Panc1 (cell line): ENCODE results near the gene PLEKHO2.

ENCODE experiments used
- SIN3A ChIP-seq: IDR thresholded peaks from 2 replicates; pipeline ENCODE4 v1.6.1; 2012; ENCODE audit warnings: low read depth, mild to moderate bottlenecking, low read length, moderate library complexity, borderline replicate concordance; ENCODE audit not compliant: insufficient read depth
- TCF7L2 ChIP-seq: IDR thresholded peaks from 2 replicates; pipeline ENCODE4 v1.6.1; 2011; ENCODE audit warnings: mild to moderate bottlenecking, low read depth, low read length, inconsistent platforms
- TF ChIP-seq, protein P1 (sequence below): fragments of 450-650 bp; IDR thresholded peaks from 2 replicates; pipeline ENCODE4 v1.5.1; 2017; ENCODE audit warnings: mild to moderate bottlenecking
- TF ChIP-seq, protein P2 (sequence below), 2 experiments: IDR thresholded peaks; 2 replicates each; pipeline ENCODE4 v1.6.1; 2011 to 2012; ENCODE audit warnings: low read depth in 2 of 2, control low read depth in 1 of 2, low read length in 1 of 2, mild to moderate bottlenecking in 1 of 2, moderate library complexity in 1 of 2; ENCODE audit not compliant: insufficient read depth in 1 of 2

DNA sequence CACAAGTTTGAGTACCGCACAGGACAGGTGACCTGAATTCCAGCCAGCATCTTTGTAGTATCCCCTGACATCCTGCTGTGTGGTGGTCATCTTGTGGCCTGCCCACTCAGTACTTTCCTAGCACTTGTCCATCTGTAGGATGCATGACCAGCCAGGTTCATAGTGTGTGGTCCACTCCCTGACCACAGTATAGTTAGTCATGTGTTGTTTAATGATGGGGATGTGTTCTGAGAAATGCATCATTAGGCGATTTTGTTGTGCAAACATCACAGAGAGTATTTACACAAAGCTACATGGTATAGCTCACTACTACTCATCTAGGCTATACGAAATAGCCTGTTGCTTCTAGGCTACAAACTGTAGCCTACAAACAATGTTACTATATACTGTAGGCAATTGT lies 49.4 kb upstream of the PLEKHO2 start:
- TF ChIP-seq, protein P1, sequence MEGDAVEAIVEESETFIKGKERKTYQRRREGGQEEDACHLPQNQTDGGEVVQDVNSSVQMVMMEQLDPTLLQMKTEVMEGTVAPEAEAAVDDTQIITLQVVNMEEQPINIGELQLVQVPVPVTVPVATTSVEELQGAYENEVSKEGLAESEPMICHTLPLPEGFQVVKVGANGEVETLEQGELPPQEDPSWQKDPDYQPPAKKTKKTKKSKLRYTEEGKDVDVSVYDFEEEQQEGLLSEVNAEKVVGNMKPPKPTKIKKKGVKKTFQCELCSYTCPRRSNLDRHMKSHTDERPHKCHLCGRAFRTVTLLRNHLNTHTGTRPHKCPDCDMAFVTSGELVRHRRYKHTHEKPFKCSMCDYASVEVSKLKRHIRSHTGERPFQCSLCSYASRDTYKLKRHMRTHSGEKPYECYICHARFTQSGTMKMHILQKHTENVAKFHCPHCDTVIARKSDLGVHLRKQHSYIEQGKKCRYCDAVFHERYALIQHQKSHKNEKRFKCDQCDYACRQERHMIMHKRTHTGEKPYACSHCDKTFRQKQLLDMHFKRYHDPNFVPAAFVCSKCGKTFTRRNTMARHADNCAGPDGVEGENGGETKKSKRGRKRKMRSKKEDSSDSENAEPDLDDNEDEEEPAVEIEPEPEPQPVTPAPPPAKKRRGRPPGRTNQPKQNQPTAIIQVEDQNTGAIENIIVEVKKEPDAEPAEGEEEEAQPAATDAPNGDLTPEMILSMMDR = no peak
- no peak for TF ChIP-seq SIN3A
- TF ChIP-seq, protein P2, sequence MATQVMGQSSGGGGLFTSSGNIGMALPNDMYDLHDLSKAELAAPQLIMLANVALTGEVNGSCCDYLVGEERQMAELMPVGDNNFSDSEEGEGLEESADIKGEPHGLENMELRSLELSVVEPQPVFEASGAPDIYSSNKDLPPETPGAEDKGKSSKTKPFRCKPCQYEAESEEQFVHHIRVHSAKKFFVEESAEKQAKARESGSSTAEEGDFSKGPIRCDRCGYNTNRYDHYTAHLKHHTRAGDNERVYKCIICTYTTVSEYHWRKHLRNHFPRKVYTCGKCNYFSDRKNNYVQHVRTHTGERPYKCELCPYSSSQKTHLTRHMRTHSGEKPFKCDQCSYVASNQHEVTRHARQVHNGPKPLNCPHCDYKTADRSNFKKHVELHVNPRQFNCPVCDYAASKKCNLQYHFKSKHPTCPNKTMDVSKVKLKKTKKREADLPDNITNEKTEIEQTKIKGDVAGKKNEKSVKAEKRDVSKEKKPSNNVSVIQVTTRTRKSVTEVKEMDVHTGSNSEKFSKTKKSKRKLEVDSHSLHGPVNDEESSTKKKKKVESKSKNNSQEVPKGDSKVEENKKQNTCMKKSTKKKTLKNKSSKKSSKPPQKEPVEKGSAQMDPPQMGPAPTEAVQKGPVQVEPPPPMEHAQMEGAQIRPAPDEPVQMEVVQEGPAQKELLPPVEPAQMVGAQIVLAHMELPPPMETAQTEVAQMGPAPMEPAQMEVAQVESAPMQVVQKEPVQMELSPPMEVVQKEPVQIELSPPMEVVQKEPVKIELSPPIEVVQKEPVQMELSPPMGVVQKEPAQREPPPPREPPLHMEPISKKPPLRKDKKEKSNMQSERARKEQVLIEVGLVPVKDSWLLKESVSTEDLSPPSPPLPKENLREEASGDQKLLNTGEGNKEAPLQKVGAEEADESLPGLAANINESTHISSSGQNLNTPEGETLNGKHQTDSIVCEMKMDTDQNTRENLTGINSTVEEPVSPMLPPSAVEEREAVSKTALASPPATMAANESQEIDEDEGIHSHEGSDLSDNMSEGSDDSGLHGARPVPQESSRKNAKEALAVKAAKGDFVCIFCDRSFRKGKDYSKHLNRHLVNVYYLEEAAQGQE (IDR thresholded peaks at IDR 0.05; ENCODE audit: insufficient read depth in 1 of 2, low read depth in 2 of 2, low read length in 1 of 2) = no peak
- TF ChIP-seq TCF7L2 = no peak
